Prostate gland (tissue), 2 donors: ENCODE measurements around the gene ZBTB16.

ENCODE experiments used
- CTCF ChIP-seq, 4 experiments: fragments of 200-600 bp in 2 of 4; fragments of 450-650 bp in 2 of 4; sonication (generic) in 2 of 4; IDR thresholded peaks; 1 replicate in 3 of 4; 2 replicates in 1 of 4; pipeline ENCODE4 v1.5.1; 2016 to 2019; ENCODE audit warnings: antibody characterized with exemption in 4 of 4, mild to moderate bottlenecking in 2 of 4, moderate library complexity in 2 of 4
- POLR2A ChIP-seq: fragments of 450-650 bp; IDR thresholded peaks from one replicate; pipeline ENCODE4 v1.6.1; 2016; ENCODE audit warnings: antibody characterized with exemption, mild to moderate bottlenecking
- POLR2AphosphoS5 ChIP-seq: sonication (generic); formaldehyde crosslinking; IDR thresholded peaks from one replicate; pipeline ENCODE4 v1.6.1; 2017; ENCODE audit warnings: antibody characterized with exemption

- no peak for TF ChIP-seq CTCF (IDR thresholded peaks at IDR 0.05)
- TF ChIP-seq POLR2A = no peak
- no peak for TF ChIP-seq POLR2AphosphoS5
These were observed 211.8 kb downstream of the ZBTB16 start for GRCh38 chr11:114271316-114271715.
